ENCODE data around the gene SLC7A5. TPM values are rescaled to one million over a fixed set of nuclear protein-coding genes. Genes with fewer than 3 reads are reported as not detected.
A peak's percentile ranks its signal among the peaks of the same experiment; 100 is the strongest.
"Not testable (repeated sequence)": the region's sequence is repeated elsewhere in the genome, so short reads cannot be mapped to it uniquely, and the experiment has no call there.

The SLC7A5 gene
- total RNA-seq, 4 donors from 2014 or later: 2.7 to 7.0 (median 5.7) TPM

DNA sequence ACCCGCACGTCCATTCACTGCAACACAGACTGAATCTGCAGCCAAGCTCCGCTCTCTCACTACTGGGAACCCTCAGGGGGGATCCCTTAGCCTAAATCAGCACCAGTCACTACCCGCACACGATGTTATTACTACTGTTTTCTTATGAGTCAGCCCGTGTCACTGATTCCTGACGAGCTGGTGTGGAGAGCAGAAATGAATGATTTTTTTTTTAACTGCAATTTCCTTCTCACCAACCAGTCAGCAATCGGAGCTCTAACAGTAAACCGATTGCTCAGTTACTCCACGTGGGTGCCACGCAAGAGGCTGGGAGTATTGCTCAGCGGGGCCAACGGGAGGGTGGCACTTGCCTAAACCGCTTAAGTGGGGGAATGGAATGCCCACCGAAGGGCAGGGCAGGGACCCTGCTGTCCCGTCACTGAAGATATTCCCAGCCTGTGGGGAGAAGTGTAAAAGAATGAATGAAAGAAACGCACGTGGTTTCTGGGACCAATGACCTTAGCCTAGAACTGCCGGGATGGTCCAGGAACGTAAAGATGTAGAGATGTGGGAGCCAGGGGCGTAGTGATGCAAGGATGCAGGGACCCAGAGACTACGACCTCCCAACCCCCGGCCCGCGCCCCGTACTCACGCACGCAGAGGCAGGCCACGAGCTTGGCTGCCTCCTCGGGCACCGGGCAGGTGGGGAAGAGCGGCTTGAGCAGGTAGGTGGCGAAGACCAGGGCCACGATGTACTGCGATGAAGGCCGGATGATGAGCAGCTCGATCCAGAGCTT is 865 bp downstream of the SLC7A5 start:
- TF ChIP-seq POLR2A (IDR thresholded peaks at IDR 0.05): peak; percentile 19
- H3K9me3 ChIP-seq; H3K27me3 ChIP-seq; in situ Hi-C loops (cut with MboI; ENCODE audit: low pct_ligation_motif_present in 1 of 4, low pct_unique_long_range_greater_than_20kb in 1 of 4, low sequenced_read_pairs in 3 of 4); DNase-seq; H3K36me3 ChIP-seq: not testable (repeated sequence)
- 0 to 5% methylated on average over 1 to 18 of the region's 37 CpGs for WGBS, 2 donors (ENCODE audit: low coverage in 1 of 2)
- peak overlapping the region; percentile 21 to 63 (median 50) for H3K4me3 ChIP-seq
- peak overlapping the region; percentile 73 to 82 (median 80) for H3K27ac ChIP-seq
- intact Hi-C loops (cut with DNase I; ENCODE audit: low total_unique reads): loop anchor here (5.0 kb wide), 1 partner anchor 481 kb away; no protein-coding TSS in a partner anchor
- H3K4me1 ChIP-seq: peaks cover 0 to 29% (median 18%) of the 10 kb centered on the region in 4 donors

GRCh38 chr16:87865902-87866555 is 3.3 kb downstream of the SLC7A5 start:
- H3K36me3 ChIP-seq; in situ Hi-C loops (cut with MboI; ENCODE audit: low pct_ligation_motif_present in 1 of 4, low pct_unique_long_range_greater_than_20kb in 1 of 4, low sequenced_read_pairs in 3 of 4); H3K27me3 ChIP-seq; H3K9me3 ChIP-seq: not testable (repeated sequence)
- WGBS, 2 donors (ENCODE audit: low coverage in 1 of 2): 70 to 100% methylated on average over 3 to 16 of the region's 16 CpGs
- Histone ChIP-seq H3K4me1 (peaks cover 0 to 27% (median 16%) of the 10 kb centered on the region in 4 donors), H3K27ac (peak overlapping the region; percentile 59 to 94 (median 76)), H3K4me3 (peak overlapping the region in 1 of 4 donors; percentile 7)
- intact Hi-C loops (cut with DNase I; ENCODE audit: low total_unique reads): loop anchor here (5.0 kb wide), 1 partner anchor 479 kb away; no protein-coding TSS in a partner anchor
- peak; percentile 47 for DNase-seq

DNA sequence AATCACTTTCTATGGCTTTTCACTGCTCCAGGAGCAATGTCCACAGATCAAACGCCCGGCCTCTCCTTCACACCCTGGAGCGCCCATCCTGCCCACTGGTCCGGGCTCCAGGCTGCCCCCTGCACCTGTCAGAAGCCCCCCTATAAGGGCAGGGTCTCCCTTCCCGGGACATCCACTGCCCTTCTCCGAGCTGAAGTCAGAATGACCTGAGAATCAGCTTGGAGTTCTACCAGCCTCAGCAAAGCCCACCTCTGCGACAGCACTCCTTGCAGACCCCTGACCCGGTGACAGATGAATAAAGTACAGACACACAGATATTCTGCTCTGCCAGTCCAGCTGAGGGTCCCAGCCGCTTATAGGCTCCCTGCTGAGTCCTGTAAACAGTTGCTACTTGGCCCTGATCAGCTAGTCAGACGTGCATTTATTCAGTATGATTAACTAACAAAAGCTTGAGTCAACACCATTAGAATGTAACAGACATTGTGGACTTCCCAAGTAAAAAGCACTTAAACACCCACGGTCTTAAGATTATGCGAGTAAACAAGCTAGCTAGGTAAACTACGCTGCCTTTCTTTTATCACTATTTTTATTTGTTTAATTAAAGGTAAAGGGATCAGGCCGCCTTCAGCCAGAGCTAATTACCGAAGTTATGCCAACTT is 4.8 kb downstream of the SLC7A5 start:
- DNase-seq: no peak
- no peaks in the 10 kb centered on the region for H3K27me3 ChIP-seq
- peak overlapping the region; percentile 59 to 94 (median 76) for H3K27ac ChIP-seq
- H3K4me3 ChIP-seq: no peak overlapping the region
- in situ Hi-C loops (cut with MboI; ENCODE audit: low pct_ligation_motif_present in 1 of 4, low pct_unique_long_range_greater_than_20kb in 1 of 4, low sequenced_read_pairs in 3 of 4) (no loop called here), intact Hi-C loops (cut with DNase I; ENCODE audit: low total_unique reads) (no loop called here)
- H3K9me3 ChIP-seq: no peaks in the 10 kb centered on the region
- peaks cover 6 to 30% (median 20%) of the 10 kb centered on the region in 4 donors for H3K4me1 ChIP-seq
- H3K36me3 ChIP-seq: no peaks in the 10 kb centered on the region
- TF ChIP-seq, protein P1, sequence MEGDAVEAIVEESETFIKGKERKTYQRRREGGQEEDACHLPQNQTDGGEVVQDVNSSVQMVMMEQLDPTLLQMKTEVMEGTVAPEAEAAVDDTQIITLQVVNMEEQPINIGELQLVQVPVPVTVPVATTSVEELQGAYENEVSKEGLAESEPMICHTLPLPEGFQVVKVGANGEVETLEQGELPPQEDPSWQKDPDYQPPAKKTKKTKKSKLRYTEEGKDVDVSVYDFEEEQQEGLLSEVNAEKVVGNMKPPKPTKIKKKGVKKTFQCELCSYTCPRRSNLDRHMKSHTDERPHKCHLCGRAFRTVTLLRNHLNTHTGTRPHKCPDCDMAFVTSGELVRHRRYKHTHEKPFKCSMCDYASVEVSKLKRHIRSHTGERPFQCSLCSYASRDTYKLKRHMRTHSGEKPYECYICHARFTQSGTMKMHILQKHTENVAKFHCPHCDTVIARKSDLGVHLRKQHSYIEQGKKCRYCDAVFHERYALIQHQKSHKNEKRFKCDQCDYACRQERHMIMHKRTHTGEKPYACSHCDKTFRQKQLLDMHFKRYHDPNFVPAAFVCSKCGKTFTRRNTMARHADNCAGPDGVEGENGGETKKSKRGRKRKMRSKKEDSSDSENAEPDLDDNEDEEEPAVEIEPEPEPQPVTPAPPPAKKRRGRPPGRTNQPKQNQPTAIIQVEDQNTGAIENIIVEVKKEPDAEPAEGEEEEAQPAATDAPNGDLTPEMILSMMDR (IDR thresholded peaks at IDR 0.05): no peak
- no peak for TF ChIP-seq POLR2A (IDR thresholded peaks at IDR 0.05)
- TF ChIP-seq EP300 (IDR thresholded peaks at IDR 0.05; ENCODE audit: low read depth): no peak
- no peak for TF ChIP-seq POLR2AphosphoS5 (IDR thresholded peaks at IDR 0.05)
- WGBS, 2 donors (ENCODE audit: low coverage in 1 of 2): 65 to 78% methylated on average over 8 to 15 of the region's 15 CpGs

DNA sequence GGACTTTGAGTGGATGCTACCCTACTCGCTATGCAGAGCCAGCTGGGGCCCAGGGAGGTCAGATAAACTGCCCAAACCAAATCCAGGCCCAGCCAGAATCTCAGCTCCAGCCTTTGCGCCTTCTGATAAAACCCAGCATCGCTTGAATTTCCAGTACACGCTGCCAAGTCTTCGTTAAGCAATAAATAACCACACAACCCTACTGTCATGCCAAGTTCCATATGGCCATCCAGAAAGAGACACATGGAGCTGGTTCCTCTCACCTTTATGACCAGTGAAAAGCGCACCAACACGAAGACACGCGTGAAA is 6.0 kb downstream of the SLC7A5 start:
- in situ Hi-C loops (cut with MboI; ENCODE audit: low pct_ligation_motif_present in 1 of 4, low pct_unique_long_range_greater_than_20kb in 1 of 4, low sequenced_read_pairs in 3 of 4); H3K4me3 ChIP-seq; H3K36me3 ChIP-seq; intact Hi-C loops (cut with DNase I; ENCODE audit: low total_unique reads); H3K27me3 ChIP-seq; DNase-seq; H3K9me3 ChIP-seq: not testable (repeated sequence)
- TF ChIP-seq POLR2AphosphoS5 (IDR thresholded peaks at IDR 0.05) (peak; percentile 56 to 79 (median 69)), EP300 (IDR thresholded peaks at IDR 0.05; ENCODE audit: low read depth) (peak; percentile 68)
- Histone ChIP-seq H3K4me1 (peaks cover 3 to 25% (median 14%) of the 10 kb centered on the region in 4 donors), H3K27ac (peak overlapping the region; percentile 59 to 94 (median 76))
- WGBS, 2 donors (ENCODE audit: low coverage in 1 of 2): 60% methylated on average over 9 of the region's 9 CpGs; no CpG with 5 or more reads in 1 of the 2 donors

DNA sequence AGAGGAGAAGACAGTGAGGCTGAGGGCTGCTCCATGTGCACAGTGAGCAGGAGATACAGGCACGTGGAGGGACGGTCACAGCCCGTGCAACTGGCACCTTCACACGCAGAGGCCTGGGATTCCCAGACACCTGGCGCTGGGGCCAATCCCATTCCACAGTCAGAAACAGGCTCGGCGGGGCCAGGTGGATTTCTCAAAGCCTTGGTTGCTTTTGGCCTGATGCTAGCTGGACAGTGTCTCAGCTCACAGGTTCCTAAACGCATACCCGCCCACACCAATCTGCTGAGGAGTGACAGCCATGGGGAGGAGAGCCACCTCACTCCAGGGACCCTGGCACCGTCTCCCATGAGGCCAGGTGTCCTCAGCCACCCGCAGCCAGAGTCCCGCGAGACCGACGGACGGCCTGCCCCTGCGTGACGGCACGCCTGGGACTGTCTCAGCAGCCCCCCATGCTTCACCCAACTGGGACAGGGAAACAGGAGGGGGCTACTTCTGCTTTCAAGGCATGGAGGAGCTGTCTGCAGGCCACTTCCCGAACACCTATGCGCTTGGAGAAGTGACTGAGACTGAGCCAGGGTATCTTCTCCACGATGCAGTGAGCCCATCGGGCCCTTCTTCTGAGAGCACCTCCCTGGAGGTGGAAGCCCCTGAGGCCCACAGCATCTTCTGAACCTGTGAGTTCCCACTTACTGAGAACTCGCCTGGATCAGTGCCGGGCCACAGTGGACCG is 6.5 kb downstream of the SLC7A5 start:
- H3K4me3 ChIP-seq; intact Hi-C loops (cut with DNase I; ENCODE audit: low total_unique reads); in situ Hi-C loops (cut with MboI; ENCODE audit: low pct_ligation_motif_present in 1 of 4, low pct_unique_long_range_greater_than_20kb in 1 of 4, low sequenced_read_pairs in 3 of 4); DNase-seq; H3K36me3 ChIP-seq; H3K27me3 ChIP-seq; H3K9me3 ChIP-seq: not testable (repeated sequence)
- 60 to 77% methylated on average over 3 to 20 of the region's 26 CpGs for WGBS, 2 donors (ENCODE audit: low coverage in 1 of 2)
- peaks cover 0 to 20% (median 12%) of the 10 kb centered on the region in 4 donors for H3K4me1 ChIP-seq
- H3K27ac ChIP-seq: peak overlapping the region; percentile 59 to 94 (median 76)

DNA sequence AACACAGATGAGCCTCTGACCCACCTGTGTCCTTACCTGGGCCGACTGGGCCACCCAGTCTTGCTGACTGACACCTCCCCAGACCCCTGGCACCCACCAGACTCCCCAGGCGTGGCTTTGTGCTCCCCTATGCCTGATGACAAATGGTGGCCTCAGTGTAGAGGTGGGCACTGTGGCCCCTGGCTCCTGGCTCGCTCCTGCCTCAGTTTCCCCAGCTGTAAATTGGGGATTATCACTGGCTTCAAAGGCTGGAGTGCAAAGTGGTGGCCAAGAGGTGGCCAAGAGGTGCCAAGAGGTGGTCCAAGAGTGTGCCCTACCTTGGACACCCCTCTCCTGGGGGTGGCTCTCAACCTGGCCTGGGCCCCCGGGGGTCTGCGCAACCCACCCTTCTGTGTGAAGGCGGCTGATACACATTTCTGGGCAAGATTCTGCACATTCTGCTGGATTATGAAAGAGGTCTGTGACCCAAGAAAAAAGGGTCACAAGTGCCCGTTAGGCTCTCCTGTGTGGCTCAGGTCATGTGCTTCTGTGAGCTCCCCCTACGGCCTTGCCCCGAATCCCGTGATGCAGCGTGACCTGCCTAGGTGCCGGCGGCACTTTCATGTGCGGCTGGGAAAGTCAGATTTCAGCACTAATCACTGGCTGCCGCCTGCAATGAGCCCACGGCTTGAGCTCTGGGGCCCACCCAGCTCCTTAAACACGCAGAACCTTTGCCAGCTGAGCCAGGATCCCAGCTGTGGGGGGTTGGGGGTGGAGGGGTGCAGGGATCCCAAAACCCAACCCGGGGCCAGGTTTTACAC is 7.8 kb downstream of the SLC7A5 start:
- intact Hi-C loops (cut with DNase I; ENCODE audit: low total_unique reads); H3K36me3 ChIP-seq; H3K27me3 ChIP-seq; in situ Hi-C loops (cut with MboI; ENCODE audit: low pct_ligation_motif_present in 1 of 4, low pct_unique_long_range_greater_than_20kb in 1 of 4, low sequenced_read_pairs in 3 of 4); H3K4me3 ChIP-seq; DNase-seq; H3K9me3 ChIP-seq: not testable (repeated sequence)
- 87% methylated on average over 18 of the region's 18 CpGs; no CpG with 5 or more reads in 1 of the 2 donors for WGBS, 2 donors (ENCODE audit: low coverage in 1 of 2)
- H3K27ac ChIP-seq: peak overlapping the region; percentile 59 to 94 (median 76)
- peaks cover 5 to 25% (median 14%) of the 10 kb centered on the region in 4 donors for H3K4me1 ChIP-seq

All from transverse colon (tissue), 4 donors.